Caco-2 (cell line): ENCODE data around the gene FAM170B. TPM values are rescaled to one million over a fixed set of nuclear protein-coding genes. Genes with fewer than 3 reads are reported as not detected.

ENCODE experiments used
- BruUV-seq: library from RNA; stranded (reverse); fragments of 400-500 nt; replicated peaks from 2 replicates; lab custom pipeline; 2021; lab: Mats Ljungman, UMichigan
- CTCF ChIA-PET: fragments of 300-600 bp; sonication (Branson Sonifier 250); formaldehyde crosslinking; loops from one replicate; lab custom pipeline; 2022; ENCODE audit warnings: antibody characterized with exemption; lab: Charles Lee
- POLR2A ChIA-PET: fragments of 300-600 bp; sonication (Branson Sonifier 250); formaldehyde crosslinking; loops from one replicate; lab custom pipeline; 2022; ENCODE audit warnings: antibody characterized with exemption; lab: Charles Lee
- DNase-seq, 2 experiments: peaks; one replicate each; pipeline versions ENCODE4 v3.0.0 to v3.0.0-alpha.2; 2020 to 2022
- H3K27me3 ChIP-seq: replicated peaks from 2 replicates; pipeline ENCODE4 v1.6.0; 2011; ENCODE audit warnings: low read length; ENCODE audit not compliant: control insufficient read depth, insufficient read depth
- H3K36me3 ChIP-seq: 2 replicates; pipeline ENCODE4 v1.5.1; 2011; ENCODE audit warnings: low read length; ENCODE audit not compliant: control insufficient read depth, insufficient read depth
- H3K4me1 ChIP-seq: fragments of 250-450 bp; sonication (Bioruptor Pico); 2 replicates; pipeline ENCODE4 v1.5.1; 2020; ENCODE audit warnings: mild to moderate bottlenecking
- H3K4me3 ChIP-seq: 2 replicates; pipeline ENCODE4 v1.5.1; 2011; ENCODE audit warnings: low read depth, mild to moderate bottlenecking, control low read depth, low read length
- H3K9me3 ChIP-seq: fragments of 250-450 bp; sonication (Bioruptor Pico); 2 replicates; pipeline ENCODE4 v1.5.1; 2020; ENCODE audit warnings: mild to moderate bottlenecking, moderate library complexity
- H3K27ac Mint-ChIP-seq: one replicate; pipeline ENCODE4 v1.8.0; 2022; ENCODE audit warnings: mixed read lengths; ENCODE audit not compliant: unreplicated experiment
- H3K27me3 Mint-ChIP-seq: one replicate; pipeline ENCODE4 v1.8.0; 2022; ENCODE audit warnings: mixed read lengths; ENCODE audit not compliant: insufficient read depth, unreplicated experiment
- H3K36me3 Mint-ChIP-seq: one replicate; pipeline ENCODE4 v1.8.0; 2022; ENCODE audit warnings: mild to moderate bottlenecking, mixed read lengths; ENCODE audit not compliant: insufficient read depth, unreplicated experiment
- H3K4me1 Mint-ChIP-seq: one replicate; pipeline ENCODE4 v1.8.0; 2022; ENCODE audit warnings: low read depth, mixed read lengths; ENCODE audit not compliant: unreplicated experiment
- H3K4me3 Mint-ChIP-seq: one replicate; pipeline ENCODE4 v1.8.0; 2022; ENCODE audit warnings: mild to moderate bottlenecking, moderate library complexity, mixed read lengths; ENCODE audit not compliant: unreplicated experiment
- H3K9me3 Mint-ChIP-seq: one replicate; pipeline ENCODE4 v1.8.0; 2022; ENCODE audit warnings: mixed read lengths; ENCODE audit not compliant: unreplicated experiment
- intact Hi-C: fragments of 100-400 bp; cut with micrococcal nuclease; formaldehyde crosslinking; loops from one replicate; pipeline ENCODE4 v1.10.0; 2022; ENCODE audit not compliant: unreplicated experiment
- total RNA-seq: library from RNA; stranded (reverse); gene quantifications from 2 replicates; pipeline ENCODE4 v1.2.3, GENCODE V29; 2022
- TF ChIP-seq, protein P1 (sequence below), 2 experiments: fragments of 200-600 bp in 1 of 2; IDR thresholded peaks; 1 replicate in 1 of 2; 2 replicates in 1 of 2; pipeline versions ENCODE4 v1.5.1 to v1.8.0; 2011 to 2022; ENCODE audit warnings: antibody characterized with exemption in 1 of 2, control low read depth in 1 of 2, inconsistent platforms in 1 of 2, low read depth in 1 of 2, low read length in 1 of 2, mild to moderate bottlenecking in 1 of 2, moderate library complexity in 1 of 2; ENCODE audit not compliant: insufficient read depth in 1 of 2, severe bottlenecking in 1 of 2, unreplicated experiment in 1 of 2

FAM170B gene
- total RNA-seq, 1 experiment from 2014 or later: not detected

DNA sequence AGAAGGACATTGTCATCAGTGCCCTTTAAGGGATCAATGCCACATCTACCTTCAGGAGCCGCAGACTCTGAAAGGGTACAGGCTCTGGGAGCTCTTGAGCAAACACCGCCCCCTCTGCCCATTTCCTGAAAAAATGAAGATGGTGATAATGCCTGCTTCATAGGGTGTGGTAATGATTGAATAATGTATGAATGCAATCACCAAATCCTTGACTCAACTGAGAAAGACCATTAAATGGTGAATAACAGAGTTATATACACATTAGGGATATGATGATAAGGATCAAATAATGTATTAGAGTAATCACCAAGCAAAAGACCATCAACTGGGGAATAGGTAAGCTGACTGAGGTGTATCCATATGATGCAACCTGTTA lies 1.5 kb downstream of the FAM170B start:
- H3K36me3 Mint-ChIP-seq: no peaks in the 10 kb centered on the region
- H3K4me3 ChIP-seq: no peak overlapping the region
- H3K27me3 Mint-ChIP-seq: peaks cover 38% of the 10 kb centered on the region
- intact Hi-C loops: no loop called here
- H3K9me3 ChIP-seq: no peaks in the 10 kb centered on the region
- CTCF ChIA-PET: interaction anchor here (0.5 kb wide), 1 partner anchor 1748 kb away, joined by 3 read pairs; the partner anchor contains the start of gene ZNF488
- TF ChIP-seq, protein P1, sequence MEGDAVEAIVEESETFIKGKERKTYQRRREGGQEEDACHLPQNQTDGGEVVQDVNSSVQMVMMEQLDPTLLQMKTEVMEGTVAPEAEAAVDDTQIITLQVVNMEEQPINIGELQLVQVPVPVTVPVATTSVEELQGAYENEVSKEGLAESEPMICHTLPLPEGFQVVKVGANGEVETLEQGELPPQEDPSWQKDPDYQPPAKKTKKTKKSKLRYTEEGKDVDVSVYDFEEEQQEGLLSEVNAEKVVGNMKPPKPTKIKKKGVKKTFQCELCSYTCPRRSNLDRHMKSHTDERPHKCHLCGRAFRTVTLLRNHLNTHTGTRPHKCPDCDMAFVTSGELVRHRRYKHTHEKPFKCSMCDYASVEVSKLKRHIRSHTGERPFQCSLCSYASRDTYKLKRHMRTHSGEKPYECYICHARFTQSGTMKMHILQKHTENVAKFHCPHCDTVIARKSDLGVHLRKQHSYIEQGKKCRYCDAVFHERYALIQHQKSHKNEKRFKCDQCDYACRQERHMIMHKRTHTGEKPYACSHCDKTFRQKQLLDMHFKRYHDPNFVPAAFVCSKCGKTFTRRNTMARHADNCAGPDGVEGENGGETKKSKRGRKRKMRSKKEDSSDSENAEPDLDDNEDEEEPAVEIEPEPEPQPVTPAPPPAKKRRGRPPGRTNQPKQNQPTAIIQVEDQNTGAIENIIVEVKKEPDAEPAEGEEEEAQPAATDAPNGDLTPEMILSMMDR (IDR thresholded peaks at IDR 0.05; ENCODE audit: insufficient read depth in 1 of 2, low read depth in 1 of 2, low read length in 1 of 2, severe bottlenecking in 1 of 2, unreplicated experiment in 1 of 2): no peak
- no peaks in the 10 kb centered on the region for H3K36me3 ChIP-seq
- H3K4me3 Mint-ChIP-seq: no peak overlapping the region
- H3K27ac Mint-ChIP-seq: no peak overlapping the region
- H3K4me1 Mint-ChIP-seq: no peaks in the 10 kb centered on the region
- POLR2A ChIA-PET: no interaction called here
- no peak for DNase-seq
- H3K9me3 Mint-ChIP-seq: no peaks in the 10 kb centered on the region
- no TSS peak for BruUV-seq
- no peaks in the 10 kb centered on the region for H3K27me3 ChIP-seq
- no peaks in the 10 kb centered on the region for H3K4me1 ChIP-seq

DNA sequence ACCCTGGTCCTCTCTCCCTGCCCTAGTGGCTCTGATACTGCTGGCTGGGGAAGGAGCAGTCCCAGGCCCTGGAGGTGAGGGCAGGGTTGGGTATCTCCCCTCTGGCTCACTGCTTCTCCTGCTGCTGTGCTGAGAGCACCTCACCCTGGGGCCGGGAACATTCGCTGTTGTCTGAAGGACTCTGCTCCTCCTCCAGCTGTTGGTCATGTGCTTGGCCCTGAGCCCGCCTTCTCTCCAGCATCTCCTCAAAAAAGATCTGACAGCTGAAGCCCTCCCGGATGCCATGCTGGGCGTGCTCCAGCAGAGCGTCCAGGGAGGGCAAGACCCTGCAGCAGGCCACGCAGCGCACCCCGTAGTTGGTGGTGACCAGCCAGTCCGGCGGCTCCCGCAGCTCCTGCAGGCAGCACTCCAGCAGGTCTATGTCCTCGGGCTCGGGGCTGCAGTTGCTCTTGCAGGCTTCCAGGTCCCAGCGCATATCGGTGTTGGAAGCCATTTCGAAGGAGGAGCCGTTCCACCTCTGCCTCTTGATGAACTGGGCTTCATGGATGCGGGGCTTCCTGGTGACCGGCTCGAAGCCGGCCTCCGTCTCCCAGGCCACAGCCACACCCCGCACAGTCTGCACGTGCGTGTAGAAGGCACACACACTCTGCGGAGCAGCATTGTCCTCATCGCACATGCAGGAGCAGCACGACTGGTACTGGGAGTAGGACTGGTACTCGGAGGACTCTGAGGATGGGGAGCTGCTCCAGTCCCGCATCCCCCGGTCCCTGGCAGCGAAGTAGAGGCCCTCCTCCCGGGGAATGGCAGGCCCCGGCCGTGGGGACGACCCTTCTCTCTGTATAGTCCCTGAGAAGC lies 2.1 kb downstream of the FAM170B start:
- H3K36me3 Mint-ChIP-seq: no peaks in the 10 kb centered on the region
- intact Hi-C loops: no loop called here
- H3K4me1 Mint-ChIP-seq: no peaks in the 10 kb centered on the region
- DNase-seq: no peak
- no TSS peak for BruUV-seq
- Histone ChIP-seq H3K4me1 (no peaks in the 10 kb centered on the region), H3K36me3 (no peaks in the 10 kb centered on the region), H3K9me3 (no peaks in the 10 kb centered on the region), H3K4me3 (no peak overlapping the region), H3K27me3 (no peaks in the 10 kb centered on the region)
- no peaks in the 10 kb centered on the region for H3K9me3 Mint-ChIP-seq
- ChIA-PET CTCF (interaction anchor here (0.5 kb wide), 1 partner anchor 1748 kb away, joined by 3 read pairs; the partner anchor contains the start of gene ZNF488), POLR2A (no interaction called here)
- TF ChIP-seq, protein P1 (IDR thresholded peaks at IDR 0.05; ENCODE audit: insufficient read depth in 1 of 2, low read depth in 1 of 2, low read length in 1 of 2, severe bottlenecking in 1 of 2, unreplicated experiment in 1 of 2): no peak
- no peak overlapping the region for H3K27ac Mint-ChIP-seq
- H3K4me3 Mint-ChIP-seq: no peak overlapping the region
- peaks cover 35% of the 10 kb centered on the region for H3K27me3 Mint-ChIP-seq

DNA sequence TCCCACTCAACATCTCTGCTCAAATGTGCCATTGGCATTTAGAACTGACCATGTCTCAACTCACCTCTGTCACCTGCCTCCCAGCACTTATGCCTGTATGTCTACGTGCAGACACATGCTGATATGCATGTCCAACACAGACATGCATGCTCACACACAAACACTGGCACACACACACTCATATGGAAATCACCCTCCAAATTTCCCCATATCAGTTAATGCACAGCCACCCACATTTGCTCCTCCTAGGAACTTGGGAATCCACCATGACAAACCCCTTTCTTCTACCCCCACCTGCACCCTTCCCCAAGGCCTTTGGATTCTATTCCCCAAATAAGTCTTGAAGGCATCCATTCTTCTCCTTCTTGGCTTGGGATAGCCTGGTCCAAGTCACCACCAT lies 4.4 kb downstream of the FAM170B start:
- Histone ChIP-seq H3K27me3 (no peaks in the 10 kb centered on the region), H3K9me3 (no peaks in the 10 kb centered on the region), H3K4me3 (no peak overlapping the region), H3K36me3 (no peaks in the 10 kb centered on the region), H3K4me1 (no peaks in the 10 kb centered on the region)
- no peak for DNase-seq
- no TSS peak for BruUV-seq
- H3K36me3 Mint-ChIP-seq: no peaks in the 10 kb centered on the region
- intact Hi-C loops: no loop called here
- H3K4me1 Mint-ChIP-seq: no peaks in the 10 kb centered on the region
- POLR2A ChIA-PET: no interaction called here
- TF ChIP-seq, protein P1 (IDR thresholded peaks at IDR 0.05; ENCODE audit: insufficient read depth in 1 of 2, low read depth in 1 of 2, low read length in 1 of 2, severe bottlenecking in 1 of 2, unreplicated experiment in 1 of 2): no peak
- no peak overlapping the region for H3K4me3 Mint-ChIP-seq
- no peaks in the 10 kb centered on the region for H3K9me3 Mint-ChIP-seq
- CTCF ChIA-PET: no interaction called here
- no peak overlapping the region for H3K27ac Mint-ChIP-seq
- H3K27me3 Mint-ChIP-seq: peaks cover 25% of the 10 kb centered on the region
